K562 (cell line): ENCODE results near the gene SLC27A2. TPM values are rescaled to one million over a fixed set of nuclear protein-coding genes. Genes with fewer than 3 reads are reported as not detected.

Experiments used
- ATF3 ChIP-seq, 2 experiments: fragments of 450-650 bp in 1 of 2; sonication (generic) in 1 of 2; formaldehyde crosslinking in 1 of 2; IDR thresholded peaks in 1 of 2; conservative IDR thresholded peaks in 1 of 2; 2 replicates each; pipeline versions ENCODE4 v1.6.1 to v1.8.1; 2016 to 2023; ENCODE audit warnings: mild to moderate bottlenecking in 2 of 2, moderate library complexity in 2 of 2, inconsistent platforms in 1 of 2, missing genetic modification reagents in 1 of 2
- CBX1 ChIP-seq: sonication (generic); IDR thresholded peaks from 2 replicates; pipeline ENCODE4 v1.6.1; 2016; ENCODE audit warnings: antibody characterized with exemption, low read depth, mild to moderate bottlenecking
- CC2D1A ChIP-seq: fragments of 450-650 bp; IDR thresholded peaks from 2 replicates; pipeline ENCODE4 v1.6.1; 2017; ENCODE audit warnings: mild to moderate bottlenecking
- DEAF1 ChIP-seq: fragments of 450-650 bp; formaldehyde crosslinking; IDR thresholded peaks from 2 replicates; pipeline ENCODE4 v1.4.0; 2020; ENCODE audit warnings: mild to moderate bottlenecking, moderate library complexity
- FOSL1 ChIP-seq: fragments of 200-800 bp; sonication (Bioruptor generic); conservative IDR thresholded peaks from 2 replicates; pipeline ENCODE4 v1.6.1; 2016; ENCODE audit warnings: missing genetic modification characterization, missing compliant biosample characterization
- JUN ChIP-seq, 2 experiments: sonication (generic) in 1 of 2; formaldehyde crosslinking in 1 of 2; IDR thresholded peaks; 2 replicates each; pipeline versions ENCODE4 v1.6.1 to v1.8.0; 2012 to 2022; ENCODE audit warnings: borderline replicate concordance in 2 of 2, mild to moderate bottlenecking in 2 of 2, improper control_type of control experiment in 1 of 2, low read depth in 1 of 2, low read length in 1 of 2, missing genetic modification reagents in 1 of 2
- RAD21 ChIP-seq, 2 experiments: fragments of 250-450 bp in 1 of 2; fragments of 450-650 bp in 1 of 2; sonication (Bioruptor Pico) in 1 of 2; formaldehyde crosslinking in 1 of 2; IDR thresholded peaks in 1 of 2; conservative IDR thresholded peaks in 1 of 2; 2 replicates each; pipeline versions ENCODE4 v1.4.0 to v1.8.0; 2020 to 2022; ENCODE audit warnings: mild to moderate bottlenecking in 2 of 2, moderate library complexity in 1 of 2
- RFX5 ChIP-seq: IDR thresholded peaks from 2 replicates; pipeline ENCODE4 v1.6.1; 2011; ENCODE audit warnings: low read depth, mild to moderate bottlenecking, improper control_type of control experiment, low read length
- ZNF512 ChIP-seq: IDR thresholded peaks from 2 replicates; pipeline ENCODE4 v1.6.1; 2016; ENCODE audit warnings: missing genetic modification characterization, missing compliant biosample characterization
- polyA plus RNA-seq, 8 experiments: library from polyadenylated mRNA; depleted of rRNA in 4 of 8; stranded (reverse) in 5 of 8; unstranded in 3 of 8; fragments of >200 nt; fragmentation: Nextera tagmentation in 2 of 8; fragmentation: Illumina TruSeq in 1 of 8; extraction: Ambion mirVana in 2 of 8; extraction: Trizol in 1 of 8; gene quantifications; 2 replicates each; pipeline versions ENCODE4 v1.2.1 to v1.2.3, GENCODE V29; 2011 to 2014; ENCODE audit warnings: inconsistent platforms in 1 of 8, missing spikeins in 1 of 8
- total RNA-seq, 7 experiments: library from RNA; depleted of rRNA in 6 of 7; stranded (reverse); fragments of >200 nt in 6 of 7; fragmentation: Illumina TruSeq in 2 of 7; extraction: Trizol in 2 of 7; gene quantifications; 2 replicates each; pipeline versions ENCODE4 v1.2.1 to v1.2.3, GENCODE V29; 2011 to 2021; ENCODE audit warnings: low replicate concordance in 1 of 7

Gene SLC27A2
- total and polyA plus RNA-seq, 9 of the 15 experiments (the other 6 are each of a cell fraction or from before 2014, with no cell fraction given) = 4.9 to 38.0 (median 22.7) TPM

DNA sequence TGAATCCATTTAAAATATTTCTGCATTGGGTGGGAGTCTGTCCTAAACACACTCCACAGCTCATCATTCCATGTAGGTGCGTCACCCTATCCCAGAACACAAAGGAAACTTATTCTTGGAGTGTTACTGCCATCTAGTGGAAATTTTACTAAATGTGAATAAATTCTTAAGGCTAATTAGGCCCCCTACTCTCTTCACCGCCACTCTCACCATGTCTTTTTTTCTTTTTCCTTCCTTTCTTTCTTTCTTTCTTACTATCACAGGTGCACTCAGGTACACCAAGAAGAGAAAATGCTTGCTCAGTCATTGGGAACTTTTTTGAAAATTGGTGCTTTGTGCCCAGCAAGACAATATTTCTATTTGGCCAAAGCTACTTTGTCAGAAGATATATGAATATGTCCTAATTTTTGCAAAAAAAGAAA is 36.5 kb upstream of the SLC27A2 start (continued):
- TF ChIP-seq JUN (IDR thresholded peaks at IDR 0.05; ENCODE audit: borderline replicate concordance, low read depth, low read length) (peak; percentile 74; the same call in 1 of the 2 replicates), JUN (CRISPR knock-in tag; IDR thresholded peaks at IDR 0.05; ENCODE audit: borderline replicate concordance) (no peak), DEAF1 (CRISPR knock-in tag) (peak; percentile 55; the same call in 1 of the 2 replicates), RFX5 (no peak), ZNF512 (tag) (peak; percentile 38; the same call in 1 of the 2 replicates), RAD21 (CRISPR knock-in tag; conservative IDR thresholded peaks at IDR 0.05 in 1 of 2, IDR thresholded peaks at IDR 0.05 in 1 of 2) (peak; percentile 84 to 88), CC2D1A (0 out of 2 replicates have a peak, but pooled peaks have one; percentile 29), FOSL1 (peak; percentile 83), CBX1 (no peak), ATF3 (IDR thresholded peaks at IDR 0.05) (peak; percentile 85), ATF3 (CRISPR knock-in tag; conservative IDR thresholded peaks at IDR 0.05) (no peak)
